ENCODE results near the gene THAP10.
"Not testable (repeated sequence)": the region's sequence is repeated elsewhere in the genome, so short reads cannot be mapped to it uniquely, and the experiment has no call there.

Gene THAP10

GRCh38 chr15:70876683-70877082, 15.6 kb downstream of the THAP10 start:
- no peak for DNase-seq (ENCODE audit: low spot score)

DNA sequence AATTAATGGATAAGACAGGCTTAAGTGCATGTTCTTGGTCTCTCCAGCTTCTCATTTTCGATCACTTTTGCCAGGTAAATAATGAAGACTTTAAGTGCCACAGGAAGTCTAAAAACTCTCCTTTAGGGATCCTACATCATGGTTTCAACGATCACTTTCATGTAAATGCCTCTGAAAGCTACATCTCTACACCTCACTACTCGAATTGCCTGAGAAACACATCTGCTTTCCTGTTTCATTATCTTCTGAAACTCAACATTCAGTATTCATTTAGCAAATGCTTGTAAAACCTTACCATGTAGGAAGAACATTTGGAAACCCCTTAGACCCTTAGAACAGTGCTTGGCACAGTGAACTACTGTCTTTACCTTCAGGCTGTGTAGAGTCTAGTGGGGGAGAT, 16.2 kb downstream of the THAP10 start:
- DNase-seq (ENCODE audit: low spot score): no peak

GRCh38 chr15:70875001-70875782, 17.0 kb downstream of the THAP10 start:
- DNase-seq (ENCODE audit: low spot score): no peak

DNA sequence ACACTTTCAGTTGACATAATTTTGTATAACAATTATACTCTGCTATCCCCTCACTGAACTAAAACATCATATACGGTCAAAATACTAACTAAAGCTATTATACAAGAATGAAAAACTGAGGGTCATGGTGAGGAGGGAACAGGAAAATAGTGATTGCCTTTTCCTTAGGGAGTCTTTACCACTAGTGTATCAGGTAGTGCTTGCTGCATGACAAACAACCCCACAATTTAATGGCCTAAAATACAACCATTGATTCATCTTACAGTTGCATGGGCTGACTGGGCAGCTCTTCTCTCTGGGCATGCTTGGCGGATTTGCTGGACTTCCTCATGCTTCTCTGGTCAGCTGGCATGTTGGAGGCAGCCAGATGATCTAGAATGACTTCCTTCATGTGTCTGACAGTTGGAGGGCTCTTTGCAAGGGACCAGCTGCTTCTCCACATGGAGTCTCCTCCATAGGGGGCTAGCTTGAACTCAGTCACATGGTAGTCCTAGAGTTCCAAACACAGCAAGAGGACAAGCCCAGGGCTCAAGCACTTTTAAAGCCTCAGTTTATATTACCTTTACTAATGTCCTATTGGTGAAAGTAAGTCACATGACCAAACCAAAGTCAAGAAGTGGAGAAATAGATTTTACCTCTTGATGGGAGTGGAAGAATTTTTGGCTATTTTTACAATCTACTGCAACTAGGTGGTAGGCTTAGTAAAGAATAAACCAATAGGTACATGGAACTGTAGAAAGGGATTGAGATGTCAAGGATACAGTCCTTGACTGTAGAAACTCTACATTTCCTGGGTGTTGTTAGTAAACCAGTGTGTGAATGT, 18.8 kb downstream of the THAP10 start:
- no peak for DNase-seq (ENCODE audit: low spot score)

DNA sequence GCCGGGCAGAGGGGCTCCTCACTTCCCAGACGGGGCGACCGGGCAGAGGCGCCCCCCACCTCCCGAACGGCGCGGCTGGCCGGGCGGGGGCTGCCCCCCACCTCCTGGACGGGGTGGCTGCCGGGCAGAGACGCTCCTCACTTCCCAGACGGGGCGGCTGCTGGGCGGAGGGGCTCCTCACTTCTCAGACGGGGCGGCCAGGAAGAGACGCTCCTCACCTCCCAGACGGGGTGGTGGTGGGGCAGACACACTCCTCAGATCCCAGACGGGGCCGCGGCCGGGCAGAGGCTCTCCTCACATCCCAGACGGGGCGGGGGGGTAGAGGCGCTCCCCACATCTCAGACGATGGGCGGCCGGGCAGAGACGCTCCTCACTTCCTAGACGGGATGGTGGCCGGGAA, 20.7 kb downstream of the THAP10 start:
- DNase-seq (ENCODE audit: low spot score): not testable (repeated sequence)

GRCh38 chr15:70870051-70870450, 22.2 kb downstream of the THAP10 start:
- DNase-seq (ENCODE audit: low spot score): no peak

DNA sequence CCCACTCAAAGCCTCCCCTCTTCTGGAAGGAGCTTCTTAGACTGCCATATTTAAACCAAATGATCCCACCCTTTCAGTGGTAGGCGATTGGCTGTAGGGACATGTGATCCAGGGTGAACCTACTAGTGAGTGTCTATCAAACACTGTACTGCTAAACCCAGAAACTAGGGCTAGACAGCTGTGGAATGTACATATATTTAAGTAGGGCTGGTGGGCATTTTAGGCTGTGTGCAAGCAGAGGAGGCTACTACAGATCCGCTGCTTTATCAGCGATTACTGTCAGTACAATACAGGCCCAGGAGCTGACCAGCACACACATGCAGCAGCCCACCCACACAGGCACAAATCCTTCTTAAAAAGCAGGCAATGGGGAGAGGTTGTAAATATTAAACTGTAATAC, 22.9 kb downstream of the THAP10 start:
- DNase-seq (ENCODE audit: low spot score): no peak

GRCh38 chr15:70867911-70868467, 24.2 kb downstream of the THAP10 start:
- DNase-seq (ENCODE audit: low spot score): no peak

- no peak for DNase-seq (ENCODE audit: low spot score)
Observed at GRCh38 chr15:70866982-70867641, 25.1 kb downstream of the THAP10 start.

- no peak for DNase-seq (ENCODE audit: low spot score)
Observed at GRCh38 chr15:70863450-70864218, 28.6 kb downstream of the THAP10 start.

DNA sequence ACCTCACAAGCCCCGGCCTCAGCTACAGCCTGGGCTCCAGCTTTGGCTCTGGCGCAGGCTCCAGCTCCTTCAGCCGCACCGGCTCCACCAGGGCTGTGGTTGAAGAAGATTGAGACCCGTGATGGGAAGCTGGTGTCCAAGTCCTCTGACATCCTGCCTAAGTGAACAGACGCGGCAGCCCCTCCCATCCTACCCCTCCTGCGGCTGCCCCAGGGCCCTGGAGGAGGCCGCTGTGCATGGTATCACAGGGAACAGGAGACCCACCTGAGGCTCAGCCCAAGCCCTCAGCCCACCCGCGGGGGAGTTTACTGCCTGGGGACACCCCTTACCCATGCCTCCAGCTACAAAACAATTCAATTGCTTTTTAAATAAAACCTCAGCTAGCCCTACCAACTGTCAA, 32.2 kb downstream of the THAP10 start:
- DNase-seq (ENCODE audit: low spot score): no peak

DNA sequence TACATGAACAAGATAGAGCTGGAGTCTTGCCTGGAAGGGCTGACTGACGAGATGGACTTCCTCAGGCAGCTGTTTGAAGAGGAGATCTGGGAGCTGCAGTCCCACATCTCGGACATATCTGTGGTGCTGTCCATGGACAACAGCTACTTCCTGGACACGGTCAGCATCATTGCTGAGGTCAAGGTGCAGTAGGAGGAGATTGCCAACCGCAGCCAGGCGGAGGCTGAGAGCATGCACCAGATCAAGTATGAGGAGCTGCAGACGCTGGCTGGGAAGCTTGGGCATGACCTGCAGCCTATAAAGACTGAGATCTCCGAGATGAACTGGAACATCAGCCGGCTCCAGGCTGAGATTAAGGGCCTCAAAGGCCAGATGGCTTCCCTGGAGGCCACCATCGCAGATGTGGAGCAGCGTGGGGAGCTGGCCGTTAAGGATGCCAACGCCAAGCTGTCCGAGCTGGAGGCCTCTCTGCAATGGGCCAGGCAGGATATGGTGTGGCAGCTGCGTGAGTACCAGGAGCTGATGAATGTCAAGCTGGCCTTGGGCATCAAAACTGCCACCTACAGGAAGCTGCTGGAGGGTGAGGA, 32.8 kb downstream of the THAP10 start:
- DNase-seq (ENCODE audit: low spot score): no peak

- DNase-seq (ENCODE audit: low spot score): not testable (repeated sequence)
Observed at GRCh38 chr15:70858614-70859321, 33.5 kb downstream of the THAP10 start.

DNA sequence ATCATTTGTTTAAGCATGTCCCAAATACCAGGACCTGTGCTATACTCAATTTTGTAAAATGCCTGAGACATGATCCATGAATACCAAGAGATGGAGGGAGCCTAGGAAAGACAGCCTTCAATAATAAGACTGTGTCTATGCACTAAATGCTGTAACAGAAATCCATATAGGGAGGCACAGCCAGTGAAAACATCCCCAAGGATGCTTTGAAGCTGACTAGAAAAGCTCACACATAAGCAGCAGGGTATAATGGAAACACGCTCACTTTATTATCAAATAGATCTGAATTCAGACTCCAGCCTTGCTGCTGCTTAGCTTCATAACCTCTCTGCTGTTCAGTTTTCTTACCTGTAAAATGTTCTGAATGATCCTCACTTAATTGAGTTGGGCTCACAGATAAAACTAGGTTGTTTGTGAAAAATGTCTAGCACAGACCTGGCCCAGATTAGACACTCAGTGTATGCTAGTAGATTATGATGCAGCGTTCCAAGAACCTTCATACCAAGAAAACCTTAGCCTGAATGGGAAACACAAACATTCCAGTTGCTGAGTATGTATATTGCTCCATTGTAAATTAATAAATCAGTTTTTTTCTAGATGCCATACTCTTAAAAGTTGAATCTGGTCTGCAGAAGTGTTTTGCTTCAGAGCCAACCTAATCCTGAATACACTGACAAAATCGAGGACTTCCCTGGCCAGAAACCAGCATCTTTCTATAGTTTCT, 34.5 kb downstream of the THAP10 start:
- no peak for DNase-seq (ENCODE audit: low spot score)

DNA sequence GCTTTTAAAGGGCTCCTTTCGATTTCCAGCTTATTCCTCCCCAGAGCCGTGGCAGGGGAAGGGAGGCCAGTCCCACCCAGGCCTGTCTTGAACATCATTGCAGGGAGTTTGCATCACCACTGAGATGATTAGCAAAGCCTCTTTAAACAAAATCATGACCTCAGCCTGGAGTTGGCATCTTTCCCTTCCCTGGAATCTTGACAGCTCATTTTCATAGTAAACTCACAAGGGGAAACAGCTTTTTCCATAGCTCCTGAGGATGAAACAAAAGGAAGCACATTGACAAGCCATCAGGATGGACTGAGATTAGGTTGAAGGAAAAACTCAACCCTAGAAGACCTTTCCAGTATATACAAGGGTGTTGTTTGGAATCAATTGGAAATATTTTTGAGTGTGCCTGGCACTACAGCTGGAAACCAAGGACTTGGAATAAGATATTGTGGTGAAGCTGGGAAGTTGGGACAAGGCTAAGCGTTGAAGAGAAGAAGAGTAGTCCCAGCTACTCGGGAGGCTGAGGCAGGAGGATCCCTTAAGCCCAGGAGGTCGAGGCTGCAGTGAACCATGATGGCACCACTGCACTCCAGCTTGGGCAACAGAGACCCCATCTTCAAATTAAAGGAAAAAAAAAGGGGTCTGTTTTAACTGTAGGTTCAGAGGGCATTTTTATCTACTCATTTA, 35.2 kb downstream of the THAP10 start:
- DNase-seq (ENCODE audit: low spot score): no peak

- no peak for DNase-seq (ENCODE audit: low spot score)
Observed at GRCh38 chr15:70856177-70856883, 35.9 kb downstream of the THAP10 start.

DNA sequence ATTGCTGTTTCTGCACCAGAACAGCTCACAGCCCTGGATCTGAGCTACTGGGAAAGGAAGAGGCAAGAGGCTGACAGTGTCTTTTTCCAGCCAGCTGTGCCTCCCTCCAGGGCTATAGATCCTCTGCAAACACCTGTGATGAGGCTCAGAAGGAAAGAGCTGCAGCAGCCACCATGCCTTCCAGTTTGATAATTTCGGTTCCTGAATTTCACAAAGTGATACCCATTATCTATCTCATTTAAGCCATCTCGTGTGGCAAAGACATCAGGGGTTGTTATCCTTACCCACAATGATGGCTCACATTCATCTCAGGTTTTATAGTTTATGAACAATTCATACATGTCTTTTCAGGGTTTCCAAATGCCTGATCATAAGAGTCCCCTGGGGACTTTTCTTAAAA, 36.5 kb downstream of the THAP10 start:
- no peak for DNase-seq (ENCODE audit: low spot score)

DNA sequence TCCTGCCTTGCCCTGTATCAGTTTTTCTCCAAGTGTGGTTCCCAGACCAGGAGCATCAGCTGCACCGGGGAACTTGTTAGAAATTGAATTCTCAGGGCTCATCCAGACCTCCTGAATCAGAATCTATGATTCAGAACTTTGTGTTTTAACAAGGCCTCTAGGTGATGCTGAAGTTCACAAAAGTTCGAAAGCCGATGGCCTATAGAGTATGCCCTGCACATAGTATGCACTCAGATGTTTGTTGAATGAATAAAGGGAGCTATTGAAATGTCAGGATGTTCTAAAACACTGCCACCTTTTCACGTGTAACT, 37.6 kb downstream of the THAP10 start:
- DNase-seq (ENCODE audit: low spot score): no peak

Measured in CD4-positive, alpha-beta T cell treated with Interleukin-2 at 100 ng/mL for 4 hours (primary cell).